HG03457 (cell line): ENCODE measurements around the gene RALGAPA2.

Experiments
- ATAC-seq: cut with Tn5 transposase; IDR thresholded peaks from one replicate; pipeline ENCODE4 v1.9.1; 2021; ENCODE audit warnings: moderate number of reproducible peaks; ENCODE audit not compliant: unreplicated experiment

Gene RALGAPA2

DNA sequence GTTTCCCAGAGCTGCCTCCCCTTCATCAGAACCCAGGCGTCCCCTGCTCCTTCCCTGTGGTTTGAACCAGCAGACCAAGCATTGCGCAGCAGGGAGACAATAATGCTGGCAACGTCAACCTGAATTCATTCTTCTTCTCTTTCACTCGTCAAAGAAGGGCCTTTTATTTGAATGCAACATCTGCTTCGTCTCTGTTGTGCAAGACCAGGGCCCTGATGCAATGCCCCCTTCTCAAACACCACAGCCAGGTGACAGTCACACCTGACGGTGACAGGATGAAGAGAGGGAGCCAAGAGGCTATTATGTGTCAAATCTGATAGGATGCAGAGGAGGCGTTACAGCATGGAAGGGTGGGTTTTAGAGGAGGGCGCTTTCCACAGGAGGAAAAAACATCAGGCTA lies 336.6 kb downstream of the RALGAPA2 start:
- no peak for ATAC-seq

DNA sequence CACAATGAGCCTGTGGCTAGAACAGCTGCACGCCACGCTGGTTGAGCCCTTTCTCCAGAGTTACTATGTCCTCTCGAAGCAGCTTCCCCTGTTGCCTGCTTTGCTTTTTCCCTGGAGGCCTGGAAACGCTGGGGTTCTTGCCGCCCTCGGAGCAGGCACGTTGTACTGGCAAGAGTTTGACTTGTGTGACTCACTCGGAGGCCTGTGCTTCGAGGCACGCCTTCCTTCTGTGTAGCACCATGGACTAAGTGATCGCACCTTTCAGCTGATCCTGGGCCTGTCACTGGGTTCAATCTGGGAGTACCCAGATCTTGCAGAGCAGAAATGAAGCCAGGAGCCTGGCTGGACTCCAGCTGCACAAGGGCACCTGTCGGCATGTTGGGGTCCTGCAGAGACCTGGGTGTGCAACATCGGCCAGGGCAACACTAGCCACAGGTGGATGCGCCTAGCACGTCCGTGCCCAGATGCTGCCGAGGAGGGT lies 339.3 kb downstream of the RALGAPA2 start:
- ATAC-seq, result no peak

DNA sequence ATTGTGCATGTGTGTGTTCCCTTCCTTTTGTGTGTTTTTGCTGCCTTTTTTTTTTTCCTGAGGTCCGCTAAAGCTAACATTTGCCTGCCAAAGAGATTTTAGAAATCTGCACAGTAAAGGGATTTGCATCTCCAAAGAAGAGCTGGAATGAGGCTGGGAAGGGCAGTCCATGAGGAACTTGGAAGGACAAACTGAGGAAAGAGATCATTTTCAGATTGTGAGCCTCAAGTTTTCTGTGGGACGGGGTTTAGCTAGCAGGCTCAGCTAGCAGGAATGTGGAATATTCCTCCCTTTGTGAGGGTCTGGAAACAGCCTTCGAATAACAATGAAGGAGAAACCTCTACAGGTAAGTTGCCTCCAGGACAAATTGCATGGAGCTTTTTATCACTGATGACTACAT lies 340.8 kb downstream of the RALGAPA2 start:
- ATAC-seq, result no peak

DNA sequence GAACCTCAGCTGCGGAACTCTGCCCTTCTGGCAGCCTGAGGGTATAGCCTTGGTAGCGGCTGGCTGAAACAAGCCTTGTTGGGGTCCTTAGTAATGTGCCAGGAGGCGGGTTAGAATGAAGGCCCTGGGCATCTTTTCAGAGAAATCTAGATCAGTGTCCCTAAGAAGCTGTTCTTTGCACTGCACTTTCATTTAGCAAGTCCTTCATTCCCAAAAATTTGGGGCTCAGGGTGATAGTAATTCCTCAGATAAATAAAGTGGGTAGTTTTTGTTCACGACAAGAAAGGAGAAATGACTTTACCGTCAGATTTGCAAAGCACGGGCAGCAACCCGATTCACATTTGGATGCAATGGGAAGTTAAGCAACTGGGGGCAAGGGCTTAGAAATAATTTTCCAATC lies 341.4 kb downstream of the RALGAPA2 start:
- no peak for ATAC-seq

DNA sequence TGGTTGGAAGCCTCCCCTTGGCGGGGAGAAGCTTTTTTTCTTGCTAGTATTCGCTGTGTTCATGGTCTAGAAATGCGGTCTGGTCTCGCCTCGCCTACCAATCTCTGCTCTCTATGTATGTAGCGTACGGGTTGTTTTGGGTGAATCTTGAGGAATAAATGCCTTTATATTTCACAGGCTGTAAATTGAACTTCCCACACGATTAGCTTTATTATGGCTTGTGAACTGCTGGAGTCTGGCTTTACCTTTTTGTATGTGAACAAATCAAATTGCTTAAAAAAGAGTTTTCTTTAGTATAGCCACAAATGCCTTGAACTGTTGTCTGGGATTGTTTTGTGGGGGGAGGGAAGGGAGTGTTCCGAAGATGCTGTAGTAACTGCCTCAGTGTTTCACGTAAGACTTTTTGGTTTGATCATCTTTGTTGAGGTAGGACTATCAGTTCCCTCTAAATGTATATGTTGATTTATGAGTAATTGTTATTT lies 342.3 kb downstream of the RALGAPA2 start:
- ATAC-seq, result no peak

DNA sequence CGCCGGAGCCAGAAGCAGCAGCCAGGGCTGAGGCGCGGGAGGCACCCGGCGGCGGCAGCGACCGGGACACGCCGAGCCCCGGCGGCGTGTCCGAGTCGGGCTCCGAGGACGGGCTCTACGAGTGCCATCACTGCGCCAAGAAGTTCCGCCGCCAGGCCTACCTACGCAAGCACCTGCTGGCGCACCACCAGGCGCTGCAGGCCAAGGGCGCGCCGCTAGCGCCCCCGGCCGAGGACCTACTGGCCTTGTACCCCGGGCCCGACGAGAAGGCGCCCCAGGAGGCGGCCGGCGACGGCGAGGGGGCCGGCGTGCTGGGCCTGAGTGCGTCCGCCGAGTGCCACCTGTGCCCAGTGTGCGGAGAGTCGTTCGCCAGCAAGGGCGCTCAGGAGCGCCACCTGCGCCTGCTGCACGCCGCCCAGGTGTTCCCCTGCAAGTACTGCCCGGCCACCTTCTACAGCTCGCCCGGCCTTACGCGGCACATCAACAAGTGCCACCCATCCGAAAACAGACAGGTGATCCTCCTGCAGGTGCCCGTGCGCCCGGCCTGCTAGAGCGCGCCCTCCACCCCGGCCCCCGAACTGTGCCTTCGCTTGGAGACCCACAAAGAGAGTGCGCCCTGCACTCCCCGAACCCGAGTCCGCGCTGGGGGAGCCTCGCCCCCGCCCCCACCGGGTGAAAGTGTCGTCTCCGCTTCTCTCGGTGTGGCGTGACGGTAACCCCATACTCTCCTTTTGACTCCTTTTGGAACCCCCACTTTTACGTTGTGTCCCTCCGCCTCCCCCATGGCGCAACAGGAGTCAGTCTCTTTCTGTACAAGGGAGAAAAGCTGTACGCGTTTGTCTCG lies 343.0 kb downstream of the RALGAPA2 start:
- no peak for ATAC-seq

DNA sequence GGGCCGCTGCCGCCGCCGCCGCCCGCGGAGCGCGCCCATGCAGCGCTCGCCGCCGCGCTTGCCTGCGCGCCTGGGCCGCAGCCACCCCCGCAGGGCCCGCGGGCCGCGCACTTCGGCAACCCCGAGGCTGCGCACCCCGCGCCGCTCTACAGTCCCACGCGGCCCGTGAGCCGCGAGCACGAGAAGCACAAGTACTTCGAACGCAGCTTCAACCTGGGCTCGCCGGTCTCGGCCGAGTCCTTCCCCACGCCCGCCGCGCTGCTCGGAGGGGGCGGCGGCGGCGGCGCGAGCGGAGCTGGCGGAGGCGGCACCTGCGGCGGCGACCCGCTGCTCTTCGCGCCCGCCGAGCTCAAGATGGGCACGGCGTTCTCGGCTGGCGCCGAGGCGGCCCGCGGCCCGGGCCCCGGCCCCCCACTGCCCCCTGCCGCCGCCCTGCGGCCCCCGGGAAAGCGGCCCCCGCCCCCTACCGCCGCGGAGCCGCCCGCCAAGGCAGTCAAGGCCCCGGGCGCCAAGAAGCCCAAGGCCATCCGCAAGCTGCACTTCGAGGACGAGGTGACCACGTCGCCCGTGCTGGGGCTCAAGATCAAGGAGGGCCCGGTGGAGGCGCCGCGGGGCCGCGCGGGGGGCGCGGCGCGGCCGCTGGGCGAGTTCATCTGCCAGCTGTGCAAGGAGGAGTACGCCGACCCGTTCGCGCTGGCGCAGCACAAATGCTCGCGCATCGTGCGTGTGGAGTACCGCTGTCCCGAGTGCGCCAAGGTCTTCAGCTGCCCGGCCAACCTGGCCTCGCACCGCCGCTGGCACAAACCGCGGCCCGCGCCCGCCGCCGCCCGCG lies 343.8 kb downstream of the RALGAPA2 start:
- no peak for ATAC-seq

DNA sequence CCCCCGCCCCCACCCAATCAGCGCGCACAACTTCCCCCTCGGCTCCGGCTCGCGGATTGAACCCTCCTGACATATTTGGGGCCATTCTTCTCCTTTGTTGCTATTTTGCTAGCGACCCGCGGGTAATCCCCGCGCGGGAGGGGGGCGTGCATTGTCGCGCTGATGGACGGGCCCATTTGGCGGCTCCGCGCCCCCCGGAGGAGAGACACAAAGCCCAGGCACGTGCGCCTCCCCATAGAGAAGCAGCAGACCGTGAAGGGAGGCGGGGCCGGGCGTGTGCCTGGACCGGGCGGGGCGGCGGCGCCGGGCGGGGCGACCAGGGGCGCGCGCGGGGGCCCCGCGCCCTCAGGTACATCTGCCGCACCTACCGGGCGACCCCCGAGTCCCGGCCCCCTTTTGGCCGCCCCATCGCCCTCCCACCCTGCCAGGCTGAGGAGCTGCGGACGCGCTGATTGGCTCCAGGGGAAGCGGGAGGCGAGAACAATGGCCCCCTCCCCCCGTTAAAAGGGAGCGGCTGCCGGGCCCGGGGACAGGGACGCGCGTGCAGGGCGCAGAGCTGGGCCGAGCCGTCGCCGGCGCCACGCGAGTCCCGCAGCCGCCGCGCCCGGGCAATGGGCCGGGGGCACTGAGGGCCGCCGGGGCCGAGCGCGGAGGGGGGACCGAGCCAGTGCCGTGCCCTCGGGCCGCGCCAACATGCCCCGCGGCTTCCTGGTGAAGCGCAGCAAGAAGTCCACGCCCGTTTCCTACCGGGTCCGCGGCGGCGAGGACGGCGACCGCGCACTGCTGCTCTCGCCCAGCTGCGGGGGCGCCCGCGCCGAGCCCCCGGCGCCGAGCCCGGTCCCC lies 344.6 kb downstream of the RALGAPA2 start, which contains the start of gene INSM1:
TSS of gene INSM1 (plus strand) at position 530 of the 843 bp plus-strand sequence. CDS start at position 694, 164 bp downstream.
- ATAC-seq, result no peak

DNA sequence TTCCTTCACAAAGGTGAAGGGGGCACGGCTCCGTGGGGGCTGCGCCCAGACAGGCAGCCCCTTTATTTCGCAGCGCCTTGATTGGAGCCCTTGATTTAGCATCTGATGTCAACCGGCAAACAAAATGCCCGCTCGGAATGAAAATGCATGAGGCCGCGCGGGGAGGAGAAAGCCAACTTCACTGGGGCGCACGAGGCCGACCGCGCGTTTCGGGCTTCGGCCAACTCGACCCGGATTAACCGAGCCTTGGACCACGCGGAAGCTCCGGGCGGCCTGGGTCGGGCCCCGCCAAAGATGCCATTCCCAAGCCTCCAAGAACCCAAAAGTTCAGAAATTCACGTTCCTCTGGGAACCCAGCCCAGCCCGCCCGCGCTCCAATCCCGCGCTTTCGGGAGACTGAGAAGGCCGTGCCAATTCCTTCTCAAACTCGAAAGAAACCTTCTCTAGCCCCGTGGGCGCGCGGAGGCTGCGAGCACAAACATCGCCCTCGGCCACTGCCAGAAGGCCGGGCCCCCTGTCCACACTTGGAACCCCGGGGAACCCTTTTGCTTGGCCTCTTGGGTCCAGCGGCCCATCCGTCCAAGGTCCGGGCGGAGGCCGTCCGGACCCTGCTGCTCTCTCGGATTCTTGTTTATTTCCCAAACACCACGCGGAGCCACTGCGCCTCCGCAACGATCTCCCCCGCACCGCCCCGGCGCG lies 345.4 kb downstream of the RALGAPA2 start:
- ATAC-seq, result no peak

DNA sequence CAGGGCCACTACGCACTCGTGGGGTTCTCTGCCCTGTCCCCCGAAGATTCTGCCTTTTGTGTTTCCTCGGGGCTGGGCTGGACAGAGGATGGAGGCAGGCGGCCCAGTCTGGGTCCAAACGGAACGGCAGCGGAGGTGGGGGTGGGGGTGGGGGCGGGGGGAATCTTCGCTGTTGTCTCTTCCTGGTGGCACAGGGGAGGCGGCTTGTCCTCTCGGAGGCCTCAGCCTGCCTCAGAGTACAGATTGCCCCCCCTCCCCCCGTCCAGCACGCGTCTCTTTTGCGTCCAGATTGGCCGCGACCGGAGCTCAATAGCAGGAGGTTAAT lies 345.9 kb downstream of the RALGAPA2 start:
- ATAC-seq, result no peak

DNA sequence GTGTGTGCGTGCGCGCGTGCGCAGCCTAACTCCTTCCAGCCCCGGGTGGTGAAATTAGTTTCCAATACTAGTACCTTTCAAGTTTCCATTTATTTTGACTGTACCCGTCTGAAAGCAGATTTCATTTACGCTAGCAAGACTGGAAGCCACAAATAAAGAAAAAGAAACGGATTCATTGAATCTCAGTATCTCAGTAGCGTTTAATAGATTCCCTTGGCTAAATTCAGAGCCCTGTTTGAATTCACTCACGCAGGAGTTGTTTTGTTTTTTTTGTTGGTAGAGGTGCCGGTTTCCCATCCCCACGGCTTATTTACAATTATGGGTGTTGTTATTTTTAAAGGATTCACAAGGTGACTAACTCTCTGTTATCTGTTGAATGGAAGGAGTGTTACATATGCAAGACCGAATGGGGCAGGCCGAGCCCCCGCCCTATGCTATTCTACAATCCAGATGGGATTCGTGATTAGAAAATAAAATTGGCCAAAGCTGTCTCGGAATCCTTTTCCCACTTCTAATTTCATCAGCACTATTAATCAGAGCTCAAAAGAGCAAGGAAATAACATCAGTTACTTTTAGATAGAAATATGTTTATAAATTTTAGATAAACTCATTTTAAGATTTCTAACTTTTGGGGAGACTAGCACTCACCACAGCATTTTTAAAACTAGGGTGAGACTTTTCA lies 346.8 kb downstream of the RALGAPA2 start:
- ATAC-seq, result no peak

DNA sequence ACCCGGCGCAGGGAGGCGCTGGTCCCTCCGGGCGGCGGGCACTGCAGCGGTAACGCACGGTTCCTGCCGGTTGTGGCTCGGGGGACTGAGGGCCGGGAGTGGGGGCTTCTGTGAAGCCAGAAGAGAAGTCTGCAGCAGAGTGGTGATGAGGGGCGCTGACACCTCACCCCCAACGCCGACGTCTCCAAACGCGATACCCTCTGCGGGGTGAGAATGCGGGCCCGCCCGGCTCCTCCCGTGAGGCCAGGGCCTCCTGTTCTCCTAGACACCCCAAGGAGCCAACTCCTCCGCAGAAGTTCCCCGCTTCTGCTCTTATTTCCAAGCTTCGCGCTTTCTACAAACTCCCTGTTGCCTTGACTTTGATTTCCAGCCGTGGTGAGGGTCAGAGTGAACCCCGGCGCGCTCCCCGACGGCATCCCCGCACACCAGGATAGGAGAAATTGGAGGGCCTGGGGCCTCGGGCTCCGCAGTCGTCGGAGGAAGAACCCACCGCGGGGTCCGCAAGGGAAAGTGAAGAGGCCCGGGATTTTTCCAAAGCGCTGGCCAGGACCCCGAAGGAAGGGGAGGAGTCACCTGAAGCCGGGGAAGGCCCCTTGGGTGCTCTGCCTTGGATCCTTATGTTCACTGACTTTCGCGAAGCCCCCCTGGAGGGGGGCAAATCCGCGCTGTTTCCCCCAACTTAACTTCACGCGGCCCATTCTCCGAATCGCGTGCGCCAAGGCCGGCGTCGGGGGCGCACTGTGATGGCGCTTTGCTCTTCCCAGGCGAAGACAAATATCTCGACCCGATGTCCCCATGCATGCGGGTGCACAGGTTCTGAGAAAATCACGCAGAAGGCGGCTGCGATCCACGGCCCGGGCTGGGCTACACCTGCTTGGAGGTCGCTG lies 347.6 kb downstream of the RALGAPA2 start:
- ATAC-seq, result no peak

DNA sequence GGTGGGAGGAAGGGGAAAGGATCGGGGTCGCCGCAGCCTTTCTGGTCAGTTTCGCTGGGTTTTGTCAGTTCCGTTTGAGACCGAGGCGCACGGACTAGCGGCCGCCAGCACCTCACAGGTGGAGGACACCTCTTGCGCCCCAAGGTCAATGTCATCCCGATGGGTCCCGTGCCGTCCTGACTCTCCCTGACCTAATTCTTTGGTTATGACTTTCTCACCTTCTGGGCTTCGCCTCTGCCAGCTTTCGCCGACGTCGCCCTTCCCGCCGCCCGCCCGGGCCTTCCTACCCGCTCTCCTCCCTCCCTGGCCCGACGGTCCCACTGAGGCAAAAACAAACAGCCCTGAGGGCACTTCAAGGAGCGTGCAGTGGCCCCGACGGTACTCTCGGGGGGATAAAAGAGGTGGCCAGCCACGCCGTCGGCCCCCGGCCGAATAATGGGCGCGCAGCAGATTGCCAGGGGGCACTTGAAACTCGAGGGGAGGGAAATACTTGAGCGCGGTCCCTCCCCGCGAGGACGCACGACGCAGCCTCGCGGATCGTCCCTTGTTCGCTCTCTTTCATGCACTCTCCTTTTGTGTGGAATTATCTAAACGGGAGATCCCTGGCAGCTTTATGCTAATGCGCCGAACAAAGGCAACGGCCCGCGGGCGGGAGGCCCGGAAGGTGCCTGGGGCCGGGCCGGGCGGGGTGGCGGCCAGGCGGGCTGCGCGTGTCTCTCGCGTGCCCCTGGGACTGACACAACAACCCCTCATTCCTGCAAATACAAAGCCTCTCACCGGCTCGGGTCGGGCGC lies 348.4 kb downstream of the RALGAPA2 start:
- ATAC-seq, result no peak

DNA sequence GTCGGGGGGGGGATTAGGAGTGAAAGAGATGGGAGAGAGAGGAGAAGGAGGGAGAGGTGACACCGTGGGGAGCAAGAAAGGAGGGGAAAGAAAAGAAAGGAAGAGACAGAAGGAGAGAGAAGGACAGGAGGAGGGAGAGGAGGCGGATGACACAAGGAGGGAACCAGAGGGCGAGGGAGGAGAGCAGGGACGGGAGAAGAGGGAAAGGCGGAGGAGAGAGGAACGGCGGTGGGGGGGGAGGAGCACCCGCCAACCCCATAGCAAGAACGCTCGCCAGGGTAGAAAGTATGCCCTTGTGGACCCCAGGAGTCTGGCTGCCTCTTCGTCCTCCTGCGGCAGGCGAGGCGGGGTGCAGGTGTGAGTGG lies 349.0 kb downstream of the RALGAPA2 start:
- no peak for ATAC-seq

DNA sequence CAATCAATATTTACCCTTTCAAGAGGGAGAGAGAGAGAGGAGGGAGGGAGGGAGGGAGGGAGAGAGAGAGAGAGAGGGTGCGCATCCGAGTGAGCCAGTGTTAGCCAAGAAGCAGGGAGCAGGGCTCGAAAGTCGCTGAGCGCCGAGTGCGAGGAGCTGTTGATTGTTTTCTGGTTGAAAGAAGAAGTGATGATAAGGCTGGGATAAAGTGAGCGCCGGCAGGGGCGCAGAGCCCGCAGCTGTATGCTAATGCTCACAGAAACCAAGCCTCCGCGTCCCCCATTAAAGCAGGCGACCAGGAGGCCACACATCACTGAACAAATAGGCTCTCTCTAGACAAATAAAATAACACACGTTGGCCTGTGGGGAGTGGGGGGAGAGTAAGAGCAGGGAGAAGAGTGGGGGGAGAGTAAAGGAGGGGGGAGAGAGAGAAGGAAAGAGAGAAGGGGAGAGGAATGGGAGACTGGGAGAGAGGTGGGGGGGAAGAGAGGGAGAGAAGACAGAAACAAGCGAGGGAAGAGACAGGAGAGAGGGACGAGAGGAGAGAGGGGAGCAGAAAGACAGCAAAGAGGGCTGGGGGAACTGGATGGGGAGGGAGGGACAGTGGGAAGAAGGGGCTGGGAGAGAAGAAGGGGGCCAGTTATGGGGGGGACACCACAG lies 349.5 kb downstream of the RALGAPA2 start:
- no peak for ATAC-seq

DNA sequence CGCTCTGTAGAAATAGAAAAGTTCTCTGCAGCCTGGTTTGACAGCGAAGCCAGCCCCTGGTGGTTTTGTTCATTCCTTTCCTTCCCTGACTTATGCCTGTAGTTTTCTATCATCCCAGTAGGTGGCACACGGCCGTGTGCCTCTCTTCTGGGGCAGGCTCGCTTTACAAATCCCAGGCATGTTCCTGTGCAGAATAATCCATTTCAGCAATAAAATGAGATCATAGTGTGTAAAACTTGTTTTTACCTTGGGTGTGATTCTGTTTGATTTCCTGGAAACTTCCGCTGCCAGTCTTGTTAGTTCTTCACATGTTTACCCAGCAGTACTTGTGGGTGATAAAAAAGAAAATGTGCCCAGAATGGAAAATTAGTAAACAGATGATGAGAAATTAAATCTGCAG lies 352.0 kb downstream of the RALGAPA2 start:
- peak; percentile 65 for ATAC-seq

DNA sequence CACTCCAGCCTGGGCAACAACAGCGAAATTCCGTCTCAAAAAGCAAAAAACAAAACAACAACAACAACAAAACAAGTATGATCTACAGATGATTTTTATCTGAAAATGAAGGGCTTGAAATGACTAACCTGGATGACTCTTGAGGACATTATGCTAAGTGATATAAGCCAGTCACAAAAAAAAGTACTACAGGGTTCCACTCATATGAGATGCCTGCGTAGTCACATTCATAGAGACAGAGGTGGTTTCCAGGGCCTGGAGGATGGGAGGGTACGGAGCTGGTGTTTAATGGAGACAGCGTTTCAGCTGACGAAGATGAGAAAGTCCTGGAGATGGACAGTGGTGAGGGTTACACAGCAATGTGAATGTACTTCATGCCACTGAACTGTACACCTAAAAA lies 352.8 kb downstream of the RALGAPA2 start:
- no peak for ATAC-seq

DNA sequence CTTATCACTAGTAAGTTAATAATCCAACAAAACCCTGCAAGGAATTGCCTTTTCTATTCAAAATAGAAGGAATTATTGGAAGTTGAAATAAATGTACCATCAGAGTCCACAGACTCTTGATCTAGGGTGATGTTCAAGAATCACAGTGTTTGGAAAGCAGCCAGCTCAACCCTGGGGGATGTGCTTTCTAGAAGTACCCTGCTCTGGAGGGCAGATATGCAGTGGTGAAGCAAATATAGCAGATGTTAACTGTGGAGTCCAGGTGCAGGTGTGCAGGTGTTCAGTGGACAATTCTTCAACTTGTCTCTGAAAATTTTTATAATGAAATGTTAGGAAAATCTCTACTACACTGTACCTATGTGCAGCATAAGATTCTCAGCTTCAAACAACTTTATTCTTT lies 353.6 kb downstream of the RALGAPA2 start:
- no peak for ATAC-seq
